Adrenal gland (tissue), 12 donors: ENCODE measurements around the gene ATP11A. TPM values are rescaled to one million over a fixed set of nuclear protein-coding genes. Genes with fewer than 3 reads are reported as not detected.

Source experiments
- DNase-seq, 7 donors: peaks; one replicate each; pipeline ENCODE4 v3.0.0-alpha.2; 2019 to 2020
- H3K27ac ChIP-seq, 5 donors: fragments of 200-600 bp; sonication (generic) in 4 of 5; 1 replicate in 3 of 5; 2 replicates in 2 of 5; pipeline versions ENCODE4 v1.5.1 to v1.8.0; 2016 to 2020; ENCODE audit warnings: mild to moderate bottlenecking in 1 of 5
- H3K27me3 ChIP-seq: fragments of 200-600 bp; 2 replicates; pipeline ENCODE4 v1.8.0; 2021
- H3K36me3 ChIP-seq, 2 donors: fragments of 200-600 bp; replicated peaks in 1 of 2; 1 replicate in 1 of 2; 2 replicates in 1 of 2; pipeline versions ENCODE4 v1.5.1 to v1.8.0; 2018 to 2022
- H3K4me1 ChIP-seq, 2 donors: fragments of 200-600 bp; replicated peaks in 1 of 2; 1 replicate in 1 of 2; 2 replicates in 1 of 2; pipeline versions ENCODE4 v1.5.1 to v1.8.0; 2018 to 2021
- H3K4me3 ChIP-seq, 4 donors: fragments of 200-600 bp; sonication (generic) in 3 of 4; one replicate each; pipeline ENCODE4 v1.5.1; 2016 to 2018
- H3K9me3 ChIP-seq, 3 donors: fragments of 200-600 bp; sonication (generic) in 1 of 3; replicated peaks in 1 of 3; 1 replicate in 2 of 3; 2 replicates in 1 of 3; pipeline versions ENCODE4 v1.5.1 to v1.8.0; 2016 to 2021
- CTCF ChIP-seq, 6 experiments: fragments of 450-650 bp in 4 of 6; fragments of 200-600 bp in 2 of 6; sonication (generic) in 1 of 6; IDR thresholded peaks; 1 replicate in 5 of 6; 2 replicates in 1 of 6; pipeline versions ENCODE4 v1.5.1 to v1.8.0; 2016 to 2021; ENCODE audit warnings: antibody characterized with exemption in 6 of 6, mild to moderate bottlenecking in 2 of 6, moderate library complexity in 1 of 6
- POLR2A ChIP-seq, 2 donors: fragments of 450-650 bp; IDR thresholded peaks; one replicate each; pipeline ENCODE4 v1.6.1; 2017; ENCODE audit warnings: antibody characterized with exemption in 2 of 2, mild to moderate bottlenecking in 2 of 2, moderate library complexity in 1 of 2
- WGBS, 4 donors: extraction: QIAGEN DNeasy Blood & Tissue Kit in 2 of 4; methylation state at CpG; one replicate each; pipeline versions ENCODE4 v1.1.5 to v1.1.7; 2013 to 2017; 5-methylcytosine and 5-hydroxymethylcytosine counted together
- intact Hi-C, 2 donors: fragments of 100-400 bp; cut with DNase I; formaldehyde crosslinking; loops; one replicate each; pipeline versions ENCODE4 v1.14.1 to v1.15.0; 2022 to 2023
- polyA plus RNA-seq, 3 donors: library from polyadenylated mRNA; stranded (reverse); fragments of 200-250 nt in 2 of 3; fragments of 350-450 nt in 1 of 3; fragmentation: Illumina TruSeq in 1 of 3; extraction: RNeasy Lipid Tissue Mini Kit (QIAGEN cat#74804) in 1 of 3; gene quantifications; one replicate each; pipeline ENCODE4 v1.2.3, GENCODE V29; 2013 to 2014
- total RNA-seq, 9 donors: library from RNA; depleted of rRNA in 4 of 9; stranded (reverse); fragments of >200 nt in 4 of 9; fragments of 120-200 nt in 1 of 9; fragmentation: NEBNext Ultra II Directional in 1 of 9; extraction: Animal tissue kit (Norgen Biotek cat#: 25700) in 1 of 9; gene quantifications; one replicate each; pipeline versions ENCODE4 v1.1.0 to v1.2.4, GENCODE V29; 2013 to 2023
- donor health status: healthy with polysubstance abuse.
- donor health status: Bipolar disorder and iron deficiency.
- donor health status: DM: yes; HTN: yes; CAD: no.
- donor health status: DM: no; HTN: no; CAD: no.
- donor health status: DM: no; HTN: no; CAD: no.
- donor health status: DM: yes; HTN: yes; CAD: no.

ATP11A gene
- total and polyA plus RNA-seq, 12 donors, result 6.0 to 94.1 (median 29.8) TPM

GRCh38 chr13:112715715-112716460 lies 26.1 kb downstream of the ATP11A start:
- Histone ChIP-seq H3K27me3 (no peaks in the 10 kb centered on the region), H3K4me3 (no peak overlapping the region), H3K9me3 (no peaks in the 10 kb centered on the region), H3K4me1 (peaks cover 12 to 20% of the 10 kb centered on the region in 2 donors), H3K36me3 (no peaks in the 10 kb centered on the region), H3K27ac (no peak overlapping the region)
- no peak for TF ChIP-seq POLR2A (IDR thresholded peaks at IDR 0.05)
- no peak for TF ChIP-seq CTCF (IDR thresholded peaks at IDR 0.05)
- intact Hi-C loops, result no loop called here
- DNase-seq, result no peak
- WGBS, 4 donors, result 73 to 88% (median 76%) methylated on average over 8 to 13 of the region's 13 CpGs

GRCh38 chr13:112716461-112716820 lies 26.6 kb downstream of the ATP11A start:
- H3K9me3 ChIP-seq, result no peaks in the 10 kb centered on the region
- H3K27ac ChIP-seq, result no peak overlapping the region
- intact Hi-C loops, result no loop called here
- WGBS, 4 donors, result 95 to 98% (median 97%) methylated on average over 6 to 13 of the region's 13 CpGs
- TF ChIP-seq CTCF (IDR thresholded peaks at IDR 0.05) (no peak), POLR2A (IDR thresholded peaks at IDR 0.05) (no peak)
- no peak for DNase-seq
- no peaks in the 10 kb centered on the region for H3K27me3 ChIP-seq
- H3K4me3 ChIP-seq, result no peak overlapping the region
- no peaks in the 10 kb centered on the region for H3K36me3 ChIP-seq
- H3K4me1 ChIP-seq, result peaks cover 9 to 15% of the 10 kb centered on the region in 2 donors

DNA sequence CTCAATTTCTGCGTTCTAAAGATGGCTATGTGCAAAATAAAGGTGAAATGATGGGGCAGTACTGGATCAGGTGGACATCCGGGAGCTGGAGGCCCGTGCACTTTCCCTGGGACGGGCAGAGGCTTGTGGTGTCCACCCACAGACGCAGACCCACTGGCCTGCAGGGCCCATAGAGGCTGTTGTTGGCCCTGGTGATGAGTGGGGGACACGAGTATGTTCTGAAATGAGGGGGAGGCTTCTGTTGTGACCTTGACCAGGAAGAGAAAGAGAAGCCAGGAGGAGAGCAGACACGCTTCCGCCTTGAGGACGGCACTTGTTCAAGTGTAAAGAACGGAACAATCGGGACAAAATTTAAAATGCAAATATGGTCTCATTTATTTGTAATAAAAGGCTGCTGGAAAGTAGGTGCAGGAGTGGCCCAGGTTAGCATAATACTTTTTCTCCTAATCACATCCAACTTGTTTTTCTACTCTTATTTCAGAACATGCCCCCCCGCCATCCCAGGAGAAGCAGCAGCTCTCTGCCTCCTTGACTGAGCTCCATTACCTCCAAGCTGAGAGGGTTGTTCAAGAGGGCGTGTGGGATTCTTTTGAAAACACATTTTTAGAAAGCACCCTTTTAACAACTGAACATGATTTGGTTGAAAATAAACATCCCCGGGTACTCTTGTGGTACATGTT lies 27.1 kb downstream of the ATP11A start:
- Histone ChIP-seq H3K36me3 (no peaks in the 10 kb centered on the region), H3K27ac (no peak overlapping the region), H3K4me3 (no peak overlapping the region), H3K9me3 (no peaks in the 10 kb centered on the region), H3K4me1 (peaks cover 12 to 15% of the 10 kb centered on the region in 2 donors), H3K27me3 (no peaks in the 10 kb centered on the region)
- intact Hi-C loops, result no loop called here
- 90 to 97% (median 95%) methylated on average over 13 to 14 of the region's 14 CpGs for whole genome bisulfite sequencing, 4 donors
- DNase-seq, result no peak
- TF ChIP-seq CTCF (IDR thresholded peaks at IDR 0.05) (no peak), POLR2A (IDR thresholded peaks at IDR 0.05) (no peak)

GRCh38 chr13:112718318-112718717 lies 28.5 kb downstream of the ATP11A start:
- Histone ChIP-seq H3K27ac (no peak overlapping the region), H3K4me1 (peaks cover 13 to 16% of the 10 kb centered on the region in 2 donors), H3K36me3 (no peaks in the 10 kb centered on the region), H3K4me3 (no peak overlapping the region), H3K9me3 (no peaks in the 10 kb centered on the region), H3K27me3 (no peaks in the 10 kb centered on the region)
- DNase-seq, result no peak
- no peak for TF ChIP-seq POLR2A (IDR thresholded peaks at IDR 0.05)
- 91 to 97% (median 96%) methylated on average over 9 of the region's 9 CpGs for WGBS, 4 donors
- intact Hi-C loops, result no loop called here
